ENCODE results near the gene PUS1. TPM values are rescaled to one million over a fixed set of nuclear protein-coding genes. Genes with fewer than 3 reads are reported as not detected.
A peak's percentile ranks its signal among the peaks of the same experiment; 100 is the strongest.

PUS1 gene
- total and polyA plus RNA-seq, 7 donors: 11.7 to 46.8 (median 20.1) TPM

GRCh38 chr12:131894981-131895639, 34.0 kb upstream of the PUS1 start:
- Histone ChIP-seq H3K9me3 (no peaks in the 10 kb centered on the region), H3K27ac (peak overlapping the region; percentile 98), H3K4me3 (peak overlapping the region; percentile 78), H3K4me1 (peaks cover 32% of the 10 kb centered on the region), H3K36me3 (ENCODE audit: insufficient read depth in 1 of 2, low read depth in 1 of 2) (peaks cover 0 to 4% of the 10 kb centered on the region in 2 donors), H3K27me3 (ENCODE audit: insufficient read depth in 3 of 3, low read length in 2 of 3) (no peaks in the 10 kb centered on the region)
- ATAC-seq: no peak
- DNase-seq: peak in 1 of 2 donors; percentile 66
- TF ChIP-seq, protein P1, sequence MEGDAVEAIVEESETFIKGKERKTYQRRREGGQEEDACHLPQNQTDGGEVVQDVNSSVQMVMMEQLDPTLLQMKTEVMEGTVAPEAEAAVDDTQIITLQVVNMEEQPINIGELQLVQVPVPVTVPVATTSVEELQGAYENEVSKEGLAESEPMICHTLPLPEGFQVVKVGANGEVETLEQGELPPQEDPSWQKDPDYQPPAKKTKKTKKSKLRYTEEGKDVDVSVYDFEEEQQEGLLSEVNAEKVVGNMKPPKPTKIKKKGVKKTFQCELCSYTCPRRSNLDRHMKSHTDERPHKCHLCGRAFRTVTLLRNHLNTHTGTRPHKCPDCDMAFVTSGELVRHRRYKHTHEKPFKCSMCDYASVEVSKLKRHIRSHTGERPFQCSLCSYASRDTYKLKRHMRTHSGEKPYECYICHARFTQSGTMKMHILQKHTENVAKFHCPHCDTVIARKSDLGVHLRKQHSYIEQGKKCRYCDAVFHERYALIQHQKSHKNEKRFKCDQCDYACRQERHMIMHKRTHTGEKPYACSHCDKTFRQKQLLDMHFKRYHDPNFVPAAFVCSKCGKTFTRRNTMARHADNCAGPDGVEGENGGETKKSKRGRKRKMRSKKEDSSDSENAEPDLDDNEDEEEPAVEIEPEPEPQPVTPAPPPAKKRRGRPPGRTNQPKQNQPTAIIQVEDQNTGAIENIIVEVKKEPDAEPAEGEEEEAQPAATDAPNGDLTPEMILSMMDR (IDR thresholded peaks at IDR 0.05): no peak
- 1% methylated on average over 26 to 54 of the region's 54 CpGs for WGBS, 3 donors
- intact Hi-C loops (cut with DNase I): loop anchor here in 1 of 2 donors (5.0 kb wide), 1 partner anchor 52 kb away; the partner anchor contains the start of gene EP400

GRCh38 chr12:131895640-131896079, 33.4 kb upstream of the PUS1 start:
- Histone ChIP-seq H3K4me1 (peaks cover 38% of the 10 kb centered on the region), H3K4me3 (peak overlapping the region; percentile 78), H3K27ac (peak overlapping the region; percentile 98), H3K36me3 (ENCODE audit: insufficient read depth in 1 of 2, low read depth in 1 of 2) (peaks cover 0 to 8% of the 10 kb centered on the region in 2 donors), H3K27me3 (ENCODE audit: insufficient read depth in 3 of 3, low read length in 2 of 3) (no peaks in the 10 kb centered on the region), H3K9me3 (no peaks in the 10 kb centered on the region)
- DNase-seq: no peak
- intact Hi-C loops (cut with DNase I): loop anchor here (2.0 to 5.0 kb wide), 3 partner anchors 33 to 53 kb away; partner anchors contain the start of genes EP400 (in 2 of the 2) and PUS1 (in 1 of the 2)
- TF ChIP-seq, protein P1 (IDR thresholded peaks at IDR 0.05): no peak
- 1 to 2% (median 2%) methylated on average over 12 of the region's 12 CpGs for WGBS, 3 donors
- no peak for ATAC-seq

DNA sequence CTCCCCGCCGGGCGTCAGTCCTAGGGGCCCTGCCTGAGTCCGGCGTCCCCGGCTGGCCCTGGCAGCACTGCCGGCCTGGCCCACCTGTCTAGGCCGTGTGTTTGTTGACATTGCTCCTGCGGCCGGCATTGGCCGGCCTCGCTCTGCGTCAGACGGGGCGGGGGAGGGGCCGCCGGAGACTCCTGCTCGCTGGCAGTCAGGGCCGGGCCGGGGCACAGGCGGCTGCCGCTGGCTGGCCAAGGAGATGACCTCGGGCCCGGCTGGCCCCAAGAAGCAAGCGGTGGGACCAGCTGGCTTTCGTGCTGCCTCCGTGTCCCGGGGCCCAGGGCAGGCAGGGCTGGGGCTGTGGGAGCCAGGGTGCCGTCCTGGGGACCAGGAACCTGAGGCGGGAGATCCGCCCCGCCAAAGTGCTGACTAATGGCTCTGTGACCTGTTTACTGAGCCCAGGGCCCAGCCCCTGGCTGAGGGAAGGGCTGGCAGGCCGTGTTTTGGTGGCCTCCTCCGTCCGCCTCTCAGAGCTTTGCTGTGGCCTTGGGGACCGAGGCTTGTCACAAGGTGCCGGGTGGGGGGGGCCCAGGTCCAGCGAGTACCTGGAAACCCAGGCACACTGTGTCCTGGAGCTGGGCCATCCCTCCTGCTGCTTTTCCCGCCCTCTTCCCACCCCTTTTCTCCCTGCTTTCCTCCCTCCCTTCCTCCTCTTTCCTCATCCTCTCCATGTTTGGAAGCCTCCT, 32.8 kb upstream of the PUS1 start:
- 1% methylated on average over 34 to 39 of the region's 39 CpGs for WGBS, 3 donors

DNA sequence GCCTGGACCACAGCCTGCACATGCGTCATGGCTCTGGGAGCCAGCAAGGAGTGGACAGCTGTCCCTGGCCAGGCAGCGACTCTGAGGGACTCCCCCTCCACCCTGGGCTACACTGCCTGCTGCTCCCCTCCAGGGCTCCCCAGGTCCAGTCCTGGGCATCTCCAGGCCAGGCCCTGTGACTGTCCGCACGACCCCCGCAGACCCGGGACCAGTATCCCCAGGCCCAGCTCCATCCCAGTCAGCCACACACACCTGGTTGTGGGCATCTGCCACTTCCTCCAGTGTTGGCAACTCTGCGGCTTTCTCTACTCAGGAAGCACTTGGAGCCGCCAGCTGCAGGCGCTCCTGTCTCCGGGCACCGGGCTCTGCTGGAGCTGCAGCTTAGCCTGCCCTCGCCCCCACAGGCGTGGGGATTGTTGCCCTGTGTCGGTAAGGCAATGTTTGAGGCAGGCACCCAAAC, 32.2 kb upstream of the PUS1 start:
- DNase-seq (peak in 1 of 2 donors; percentile 98), ATAC-seq (peak; percentile 79 to 85 (median 82))
- intact Hi-C loops (cut with DNase I): loop anchor here (2.0 to 5.0 kb wide), 3 partner anchors 32 to 52 kb away; partner anchors contain the start of genes EP400 (in 2 of the 2) and PUS1 (in 1 of the 2)
- H3K27ac ChIP-seq: peak overlapping the region; percentile 98
- H3K36me3 ChIP-seq (ENCODE audit: insufficient read depth in 1 of 2, low read depth in 1 of 2): peaks cover 0 to 10% of the 10 kb centered on the region in 2 donors
- peaks cover 49% of the 10 kb centered on the region for H3K4me1 ChIP-seq
- TF ChIP-seq, protein P1 (IDR thresholded peaks at IDR 0.05): no peak
- H3K9me3 ChIP-seq: no peaks in the 10 kb centered on the region
- no peaks in the 10 kb centered on the region for H3K27me3 ChIP-seq (ENCODE audit: insufficient read depth in 3 of 3, low read length in 2 of 3)
- 16 to 27% (median 18%) methylated on average over 14 of the region's 14 CpGs for WGBS, 3 donors
- H3K4me3 ChIP-seq: peak overlapping the region; percentile 78

More for the DNA sequence above, 32.8 kb upstream of the PUS1 start:
- H3K36me3 ChIP-seq (ENCODE audit: insufficient read depth in 1 of 2, low read depth in 1 of 2): peaks cover 0 to 10% of the 10 kb centered on the region in 2 donors
- TF ChIP-seq, protein P1 (IDR thresholded peaks at IDR 0.05): no peak
- DNase-seq: peak; percentile 94 to 97
- H3K4me3 ChIP-seq: peak overlapping the region; percentile 78
- no peaks in the 10 kb centered on the region for H3K27me3 ChIP-seq (ENCODE audit: insufficient read depth in 3 of 3, low read length in 2 of 3)
- intact Hi-C loops (cut with DNase I): loop anchor here (2.0 to 5.0 kb wide), 3 partner anchors 33 to 53 kb away; partner anchors contain the start of genes EP400 (in 2 of the 2) and PUS1 (in 1 of the 2)
- peak; percentile 85 to 87 (median 86) for ATAC-seq
- peaks cover 43% of the 10 kb centered on the region for H3K4me1 ChIP-seq
- no peaks in the 10 kb centered on the region for H3K9me3 ChIP-seq
- H3K27ac ChIP-seq: peak overlapping the region; percentile 98
